GM12801 (cell line): ENCODE data around the gene DYNLT3.

ENCODE experiments used
- TF ChIP-seq, protein P1 (sequence below): IDR thresholded peaks from one replicate; pipeline ENCODE4 v1.5.1; 2011; ENCODE audit warnings: control low read depth; ENCODE audit not compliant: insufficient read length; ENCODE audit errors: extremely low read depth

The DYNLT3 gene

GRCh38 chrX:37846934-37847732 lies at the start of gene DYNLT3:
Gene DYNLT3 (minus strand): TSS chrX:37847571. CDS start chrX:37847510, 61 bp downstream.
- TF ChIP-seq, protein P1, sequence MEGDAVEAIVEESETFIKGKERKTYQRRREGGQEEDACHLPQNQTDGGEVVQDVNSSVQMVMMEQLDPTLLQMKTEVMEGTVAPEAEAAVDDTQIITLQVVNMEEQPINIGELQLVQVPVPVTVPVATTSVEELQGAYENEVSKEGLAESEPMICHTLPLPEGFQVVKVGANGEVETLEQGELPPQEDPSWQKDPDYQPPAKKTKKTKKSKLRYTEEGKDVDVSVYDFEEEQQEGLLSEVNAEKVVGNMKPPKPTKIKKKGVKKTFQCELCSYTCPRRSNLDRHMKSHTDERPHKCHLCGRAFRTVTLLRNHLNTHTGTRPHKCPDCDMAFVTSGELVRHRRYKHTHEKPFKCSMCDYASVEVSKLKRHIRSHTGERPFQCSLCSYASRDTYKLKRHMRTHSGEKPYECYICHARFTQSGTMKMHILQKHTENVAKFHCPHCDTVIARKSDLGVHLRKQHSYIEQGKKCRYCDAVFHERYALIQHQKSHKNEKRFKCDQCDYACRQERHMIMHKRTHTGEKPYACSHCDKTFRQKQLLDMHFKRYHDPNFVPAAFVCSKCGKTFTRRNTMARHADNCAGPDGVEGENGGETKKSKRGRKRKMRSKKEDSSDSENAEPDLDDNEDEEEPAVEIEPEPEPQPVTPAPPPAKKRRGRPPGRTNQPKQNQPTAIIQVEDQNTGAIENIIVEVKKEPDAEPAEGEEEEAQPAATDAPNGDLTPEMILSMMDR = no peak

DNA sequence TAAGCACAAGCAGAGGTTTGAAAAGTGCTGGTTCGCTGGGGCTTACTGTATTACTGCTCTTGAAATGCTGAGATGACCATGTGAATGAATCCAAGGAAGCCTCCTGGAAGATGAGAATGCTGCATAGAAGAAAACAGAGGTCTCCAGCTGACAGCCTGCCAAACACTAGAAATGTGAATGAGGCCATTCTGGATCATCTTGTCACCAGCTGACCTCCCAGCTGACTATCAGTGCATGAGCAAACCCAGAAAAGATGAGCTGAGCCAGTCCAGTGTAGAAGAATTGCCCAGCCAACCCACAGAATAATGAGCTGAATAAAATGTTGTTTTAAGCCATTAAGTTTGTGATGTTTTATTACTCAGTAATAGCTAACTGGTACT lies 49.1 kb upstream of the DYNLT3 start:
- TF ChIP-seq, protein P1 = no peak

DNA sequence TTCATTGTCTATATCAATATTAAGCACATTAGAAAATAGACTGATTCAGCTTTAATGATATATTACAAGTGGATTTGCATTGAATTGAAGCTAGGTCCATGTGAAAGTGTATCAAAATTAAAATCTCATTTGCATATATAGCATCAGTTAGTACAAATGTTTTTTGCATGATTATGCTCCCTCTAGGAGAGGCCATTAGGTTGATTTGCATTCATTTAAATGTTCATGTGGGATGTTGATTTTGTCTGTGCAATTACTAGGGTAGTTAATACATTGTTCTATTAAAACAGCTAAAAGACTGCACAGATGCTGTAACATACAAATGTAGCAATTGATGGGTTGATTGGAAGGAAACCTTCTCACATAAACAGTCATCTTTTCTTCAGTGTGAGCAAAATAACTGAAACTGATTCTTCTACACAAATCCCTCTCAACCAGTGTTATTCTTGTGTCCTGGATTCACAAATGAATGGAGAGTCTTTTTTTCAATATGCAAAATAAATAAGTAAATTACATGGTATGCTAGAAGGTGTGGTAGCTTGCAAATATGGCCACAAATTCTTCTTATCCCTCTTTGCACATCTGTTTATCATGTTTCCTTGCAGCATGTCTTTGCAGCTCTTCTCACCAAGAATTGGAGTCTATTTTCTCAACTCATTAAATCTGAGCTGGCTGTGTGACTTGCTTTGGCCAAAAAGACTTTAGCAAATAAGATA lies 48.6 kb upstream of the DYNLT3 start:
- TF ChIP-seq, protein P1 = no peak

DNA sequence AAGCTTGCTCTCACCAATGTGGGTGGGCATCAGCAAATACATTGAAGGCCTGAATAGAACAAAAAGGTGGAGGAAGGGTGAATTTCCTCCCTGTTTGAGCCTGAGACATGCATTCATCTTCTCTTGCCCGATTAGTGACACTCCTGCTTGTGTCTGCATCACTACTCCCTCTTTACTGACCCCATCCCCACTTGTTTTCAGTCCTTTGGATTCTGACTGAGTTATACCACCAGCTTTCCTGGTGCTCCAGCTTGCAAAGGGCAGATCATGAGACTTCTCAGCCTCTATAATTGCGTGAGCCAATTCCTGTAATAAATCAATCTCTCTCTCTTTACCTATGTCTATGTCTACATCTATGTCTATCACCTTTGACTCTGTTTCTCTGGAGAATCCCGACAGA lies 47.4 kb upstream of the DYNLT3 start:
- TF ChIP-seq, protein P1 = no peak

GRCh38 chrX:37888010-37888409 lies 40.6 kb upstream of the DYNLT3 start:
- TF ChIP-seq, protein P1 = no peak

- TF ChIP-seq, protein P1 = no peak
Observed at GRCh38 chrX:37887347-37887746, 40.0 kb upstream of the DYNLT3 start.

- TF ChIP-seq, protein P1 = no peak
Observed at GRCh38 chrX:37883196-37883595, 35.8 kb upstream of the DYNLT3 start.
